ES-I3 (cell line): ENCODE measurements around the gene ARHGAP15.

Source experiments
- H3K36me3 ChIP-seq: 2 replicates; pipeline ENCODE4 v1.6.1; 2013; ENCODE audit warnings: mild to moderate bottlenecking, low read length, control low read depth, moderate library complexity; ENCODE audit not compliant: insufficient read depth
- H3K4me1 ChIP-seq: 2 replicates; pipeline ENCODE4 v1.6.1; 2013; ENCODE audit warnings: mild to moderate bottlenecking, control low read depth, low read length; ENCODE audit not compliant: insufficient read depth
- H3K9ac ChIP-seq: 2 replicates; pipeline ENCODE4 v1.6.1; 2013; ENCODE audit warnings: low read depth, mild to moderate bottlenecking, low read length, moderate library complexity
- H3K9me3 ChIP-seq: 2 replicates; pipeline ENCODE4 v1.6.1; 2013; ENCODE audit warnings: mild to moderate bottlenecking, low read length, moderate library complexity; ENCODE audit not compliant: control insufficient read depth, insufficient read depth

ARHGAP15 gene

DNA sequence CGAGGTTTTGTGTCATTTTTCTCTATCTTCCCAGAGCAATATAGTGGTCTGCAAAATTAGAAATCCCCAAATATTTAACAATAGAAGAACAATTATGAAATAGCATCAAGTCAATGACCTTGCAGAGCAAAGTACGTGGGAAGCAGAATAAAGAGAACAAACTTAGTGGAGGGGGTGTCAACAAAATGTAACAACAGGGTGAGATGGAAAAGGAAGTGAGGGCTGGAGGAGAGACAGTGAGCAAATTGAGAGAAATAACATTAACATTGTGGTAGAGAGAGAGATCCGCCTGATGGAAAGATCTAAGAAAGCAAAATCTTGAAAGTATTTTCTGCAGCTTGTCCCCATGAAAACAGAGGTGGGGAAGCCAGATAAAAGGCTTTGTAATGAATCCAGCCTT lies 23.4 kb downstream of the ARHGAP15 start:
- no peaks in the 10 kb centered on the region for H3K4me1 ChIP-seq
- H3K36me3 ChIP-seq = no peaks in the 10 kb centered on the region
- H3K9me3 ChIP-seq = no peaks in the 10 kb centered on the region
- H3K9ac ChIP-seq = no peak overlapping the region

DNA sequence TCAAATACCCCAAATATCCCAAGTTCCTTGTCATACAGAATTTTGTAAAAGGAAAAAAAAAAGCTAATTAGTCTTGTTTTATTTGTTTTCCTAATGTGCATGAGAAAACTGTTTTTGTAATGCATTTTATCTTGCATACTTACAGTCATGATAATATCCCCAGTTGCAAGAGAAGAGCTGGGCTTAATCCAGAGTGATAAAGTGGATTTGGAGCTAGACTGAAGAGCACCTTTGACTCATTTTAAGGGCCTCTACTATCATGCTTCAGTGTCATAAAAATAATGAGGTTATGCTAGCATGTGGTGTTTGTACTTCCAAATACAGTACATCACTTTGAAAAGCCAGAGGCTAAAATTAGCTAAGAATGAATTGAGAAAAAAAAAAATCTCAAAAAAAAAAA lies 26.4 kb downstream of the ARHGAP15 start:
- Histone ChIP-seq H3K36me3 (no peaks in the 10 kb centered on the region), H3K9ac (no peak overlapping the region), H3K9me3 (no peaks in the 10 kb centered on the region), H3K4me1 (no peaks in the 10 kb centered on the region)

DNA sequence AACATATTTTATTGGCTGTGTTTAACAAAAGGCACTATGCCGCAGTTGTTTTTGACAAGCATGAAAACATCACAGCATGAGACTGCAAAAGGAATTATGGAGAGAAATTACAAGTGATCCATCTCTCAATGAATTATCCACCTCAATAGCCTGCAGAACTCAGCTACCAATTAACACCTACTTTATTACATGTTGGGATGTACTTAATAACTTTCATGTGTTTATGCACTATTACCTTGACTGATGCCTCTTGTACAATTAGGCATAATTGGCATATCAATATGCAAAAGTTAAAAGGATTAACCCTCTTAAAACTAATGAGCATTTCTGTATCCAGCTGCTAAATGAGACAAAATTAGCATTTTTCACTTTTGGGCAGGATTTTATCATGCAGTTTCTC lies 27.8 kb downstream of the ARHGAP15 start:
- no peak overlapping the region for H3K9ac ChIP-seq
- no peaks in the 10 kb centered on the region for H3K4me1 ChIP-seq
- H3K9me3 ChIP-seq = no peaks in the 10 kb centered on the region
- H3K36me3 ChIP-seq = no peaks in the 10 kb centered on the region

DNA sequence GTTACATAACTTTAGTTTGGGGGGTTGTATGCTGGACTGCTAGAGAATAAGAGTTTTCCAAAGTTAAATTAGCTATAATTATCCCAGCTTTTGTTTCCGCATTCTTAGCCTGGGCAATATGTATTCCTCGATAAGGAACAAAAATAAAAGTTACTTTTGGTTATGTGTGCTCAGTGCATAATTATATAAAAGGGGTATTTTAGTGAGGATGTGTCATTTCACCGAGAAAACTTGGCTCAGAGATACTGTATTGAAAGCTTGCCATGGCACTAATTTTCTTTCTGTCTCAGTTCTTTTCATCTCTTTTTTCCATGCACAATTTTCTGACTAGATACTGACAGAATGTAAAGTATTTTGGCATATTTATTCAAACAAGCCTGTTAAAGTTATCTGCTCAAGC lies 28.2 kb downstream of the ARHGAP15 start:
- no peaks in the 10 kb centered on the region for H3K9me3 ChIP-seq
- H3K4me1 ChIP-seq = no peaks in the 10 kb centered on the region
- H3K36me3 ChIP-seq = no peaks in the 10 kb centered on the region
- no peak overlapping the region for H3K9ac ChIP-seq

DNA sequence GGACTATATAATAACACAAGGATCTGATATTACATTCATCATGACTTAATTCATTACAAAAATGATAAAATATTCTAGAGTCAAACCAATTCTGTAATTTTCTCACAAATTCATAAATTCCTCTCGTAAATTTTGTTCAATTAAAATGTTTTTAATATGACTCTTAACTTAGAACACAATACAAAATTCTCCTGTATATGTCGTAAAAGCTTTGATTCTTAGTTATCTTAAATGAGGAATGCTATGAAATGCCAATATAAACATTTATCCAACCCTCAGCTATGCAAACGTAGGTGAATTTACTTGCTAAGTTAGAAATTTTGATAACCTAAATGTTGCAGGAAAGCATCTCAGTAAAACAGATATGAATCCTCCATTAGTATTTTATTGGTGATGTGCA lies 28.9 kb downstream of the ARHGAP15 start:
- H3K9me3 ChIP-seq = no peaks in the 10 kb centered on the region
- H3K36me3 ChIP-seq = no peaks in the 10 kb centered on the region
- H3K9ac ChIP-seq = no peak overlapping the region
- no peaks in the 10 kb centered on the region for H3K4me1 ChIP-seq

DNA sequence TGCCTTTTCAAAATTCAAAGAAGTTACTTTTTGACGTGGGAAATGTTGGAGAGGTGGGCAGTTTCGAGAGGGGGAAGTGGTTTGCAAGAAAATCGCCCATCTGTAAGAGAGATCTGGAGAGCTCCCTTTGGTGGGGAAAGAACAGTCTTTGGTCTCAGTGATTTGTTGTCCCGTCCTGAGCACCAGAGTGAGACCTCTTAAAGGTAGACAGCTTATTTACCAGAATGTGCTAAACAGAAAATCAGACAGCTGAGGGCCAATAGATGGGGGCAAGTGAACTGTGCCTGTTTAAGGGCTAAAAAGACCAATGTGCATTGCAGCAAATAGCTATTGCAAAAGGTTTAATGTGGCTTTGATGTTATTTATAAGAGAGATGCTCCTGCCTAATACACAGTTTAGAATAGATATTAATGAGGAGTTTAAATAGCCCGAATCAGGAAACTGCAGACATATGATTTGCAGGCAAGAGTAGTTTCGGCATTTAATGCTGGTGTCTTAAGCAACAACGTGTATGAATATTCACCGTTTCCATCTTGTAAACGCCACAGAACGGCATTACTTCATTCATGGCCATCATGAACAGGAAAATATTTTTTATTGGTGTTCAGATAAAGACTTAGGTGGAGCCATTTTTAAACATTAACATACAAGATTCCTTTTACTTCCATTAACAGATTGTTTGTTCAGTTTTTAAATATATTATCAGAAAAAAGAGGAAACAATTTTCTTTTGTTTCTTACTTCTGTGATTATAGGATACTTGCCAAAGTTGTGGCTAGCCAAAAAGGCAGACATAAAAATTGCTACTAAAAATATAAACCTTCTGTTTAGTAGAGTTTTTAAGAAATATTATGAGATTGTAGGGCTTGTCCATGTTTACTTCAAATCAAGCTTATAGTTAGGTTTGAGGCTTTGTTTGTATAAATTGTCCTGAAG lies 29.6 kb downstream of the ARHGAP15 start:
- H3K9ac ChIP-seq = no peak overlapping the region
- H3K9me3 ChIP-seq = no peaks in the 10 kb centered on the region
- no peaks in the 10 kb centered on the region for H3K4me1 ChIP-seq
- no peaks in the 10 kb centered on the region for H3K36me3 ChIP-seq

DNA sequence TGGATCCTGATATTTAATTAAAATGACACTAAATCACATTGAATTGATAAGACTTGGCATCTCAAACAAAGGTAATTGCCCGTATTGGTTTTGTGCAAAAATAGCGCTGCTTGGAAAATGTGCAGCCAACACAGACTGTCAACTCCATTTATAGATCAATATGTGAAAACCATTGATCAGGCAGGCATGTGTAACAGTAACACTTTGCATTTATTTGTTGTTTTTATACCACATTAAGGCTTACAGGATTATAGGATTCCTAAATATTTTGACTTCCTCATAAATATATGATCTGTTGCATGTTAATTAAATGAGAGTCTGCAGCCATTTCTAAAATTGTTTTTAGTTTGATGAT lies 30.2 kb downstream of the ARHGAP15 start:
- Histone ChIP-seq H3K9ac (no peak overlapping the region), H3K9me3 (no peaks in the 10 kb centered on the region), H3K4me1 (no peaks in the 10 kb centered on the region), H3K36me3 (no peaks in the 10 kb centered on the region)

DNA sequence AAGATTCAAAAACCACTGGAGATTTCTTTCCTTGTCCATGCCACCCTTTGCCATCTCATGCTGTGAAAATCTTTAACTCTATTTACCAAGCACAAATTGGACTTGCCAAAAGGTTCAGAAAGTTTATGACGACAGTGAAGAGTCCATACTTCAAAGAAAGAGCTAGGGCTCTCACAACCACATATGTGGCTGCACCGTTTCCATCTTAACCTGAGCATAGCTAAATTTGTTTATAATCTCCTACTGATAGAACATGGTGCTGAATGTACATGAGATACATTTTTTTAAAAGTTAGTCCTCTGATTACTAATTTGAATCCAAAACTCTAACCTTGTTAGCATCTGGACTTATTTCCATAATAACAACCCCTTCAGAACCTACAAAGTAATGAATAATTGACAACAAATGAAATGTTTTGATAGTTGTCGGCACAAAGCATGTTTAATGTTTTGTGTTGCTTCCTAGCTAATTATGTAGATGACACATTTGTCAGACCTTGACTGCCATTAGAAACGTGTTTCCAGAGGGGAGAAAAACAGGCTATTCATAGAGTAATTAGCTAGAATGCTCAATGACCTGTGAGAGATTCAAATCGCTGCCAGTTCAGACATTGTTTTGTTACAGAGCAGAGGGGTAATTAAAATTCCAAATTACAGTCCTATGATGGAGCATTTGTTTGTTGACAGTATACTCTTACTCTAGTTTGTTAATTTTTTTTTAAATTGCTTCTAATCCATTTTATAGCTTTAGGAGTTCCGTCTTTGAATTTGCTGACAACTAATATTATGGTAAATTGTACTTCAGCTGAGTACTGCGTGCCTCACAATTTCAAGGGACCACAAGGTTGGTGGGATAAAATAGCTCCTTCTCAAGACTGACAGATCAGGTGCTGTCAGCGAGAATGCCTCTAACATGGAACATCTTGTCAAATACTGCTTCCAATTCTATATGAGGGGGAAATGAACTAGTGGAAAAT lies 31.8 kb downstream of the ARHGAP15 start:
- no peaks in the 10 kb centered on the region for H3K9me3 ChIP-seq
- no peaks in the 10 kb centered on the region for H3K36me3 ChIP-seq
- no peak overlapping the region for H3K9ac ChIP-seq
- H3K4me1 ChIP-seq = no peaks in the 10 kb centered on the region

DNA sequence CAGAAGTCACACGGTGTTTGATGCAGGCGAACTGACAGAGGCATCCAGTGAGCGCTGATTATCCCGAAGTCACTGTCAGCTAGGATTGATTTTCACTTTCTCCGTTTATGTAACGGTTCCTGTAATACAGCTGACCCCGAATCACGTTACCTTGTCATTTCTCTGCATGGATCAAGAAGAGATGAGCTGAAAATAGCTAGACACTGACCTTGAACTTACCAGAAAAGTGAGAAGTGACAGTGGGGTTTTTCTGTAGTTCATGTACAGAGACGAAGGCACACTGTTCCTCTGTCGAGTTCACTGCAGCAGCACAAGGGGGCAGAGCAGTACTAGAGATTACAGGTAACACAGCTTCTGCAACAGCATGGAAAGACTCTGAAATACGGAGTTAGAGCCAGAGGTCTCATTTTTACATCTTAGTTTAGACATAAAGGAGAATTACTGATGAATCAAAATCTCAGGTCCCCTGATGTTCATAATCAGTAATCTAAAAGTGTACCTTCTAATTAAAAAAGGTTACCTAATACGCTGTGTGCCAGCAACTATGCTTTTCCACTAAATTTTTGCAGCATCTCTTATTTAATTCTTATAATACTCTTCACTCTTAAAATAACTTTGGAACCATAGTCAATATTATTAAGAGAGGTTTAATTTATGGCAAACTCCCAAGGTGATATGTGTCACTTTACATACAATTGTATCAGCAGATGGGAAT lies 33.1 kb downstream of the ARHGAP15 start:
- Histone ChIP-seq H3K36me3 (no peaks in the 10 kb centered on the region), H3K9ac (no peak overlapping the region), H3K4me1 (no peaks in the 10 kb centered on the region), H3K9me3 (no peaks in the 10 kb centered on the region)

DNA sequence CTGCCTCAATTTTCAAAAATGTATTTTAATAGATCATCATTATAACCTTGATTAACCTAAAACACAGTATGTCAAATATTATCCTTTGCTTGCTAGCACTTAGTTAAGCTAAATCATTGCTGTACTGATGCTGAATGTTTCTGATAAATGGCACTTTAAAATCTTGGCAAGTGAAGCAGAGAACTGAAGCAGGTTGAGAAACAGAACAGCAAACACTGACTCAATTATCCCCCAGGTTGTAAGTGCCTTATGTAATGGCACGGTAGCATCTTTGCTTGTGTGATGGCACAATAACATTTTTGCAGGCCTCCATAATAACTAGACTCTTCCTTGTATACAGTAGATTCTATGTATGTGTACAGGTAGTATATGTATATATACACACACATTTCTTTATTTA lies 33.8 kb downstream of the ARHGAP15 start:
- Histone ChIP-seq H3K4me1 (no peaks in the 10 kb centered on the region), H3K9ac (no peak overlapping the region), H3K9me3 (no peaks in the 10 kb centered on the region), H3K36me3 (no peaks in the 10 kb centered on the region)

DNA sequence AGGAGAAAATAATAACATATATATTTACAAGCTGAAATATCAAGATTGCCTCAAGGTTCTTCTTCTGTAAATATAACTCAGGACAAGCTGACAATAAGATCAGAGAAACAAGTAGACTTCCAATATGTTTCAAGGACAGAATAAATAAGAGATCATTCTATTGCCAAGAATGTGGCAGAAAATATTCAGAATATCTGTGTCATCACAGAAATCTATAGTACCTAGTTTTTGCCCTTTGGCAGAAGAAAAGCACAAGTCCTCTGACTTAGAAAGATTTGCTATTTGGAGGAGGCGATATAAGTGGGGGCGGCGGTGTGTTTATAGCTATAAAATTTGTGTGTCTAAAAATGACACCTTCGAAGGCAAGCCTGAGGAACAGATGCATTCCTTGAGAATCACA lies 34.3 kb downstream of the ARHGAP15 start:
- Histone ChIP-seq H3K9me3 (no peaks in the 10 kb centered on the region), H3K4me1 (no peaks in the 10 kb centered on the region), H3K9ac (no peak overlapping the region), H3K36me3 (no peaks in the 10 kb centered on the region)

DNA sequence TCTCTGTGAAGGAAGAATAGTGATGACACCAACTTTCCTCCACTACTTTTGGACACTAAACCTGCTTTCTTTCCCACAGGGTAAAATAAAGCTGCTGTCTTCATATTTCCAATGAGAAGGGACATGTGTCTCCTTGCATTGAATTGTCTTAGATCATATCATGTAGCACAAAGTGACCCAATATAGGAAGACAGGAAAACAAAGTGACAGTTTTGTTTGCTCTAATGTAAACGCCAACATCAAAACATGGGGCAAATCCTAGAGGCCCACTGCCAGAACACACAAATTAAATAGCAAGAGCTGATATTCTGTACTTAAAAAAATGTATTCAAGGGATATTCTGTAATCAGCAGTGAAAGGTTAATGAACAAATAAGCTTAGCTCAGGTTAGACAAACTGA lies 36.1 kb downstream of the ARHGAP15 start:
- Histone ChIP-seq H3K4me1 (no peaks in the 10 kb centered on the region), H3K9me3 (no peaks in the 10 kb centered on the region), H3K36me3 (no peaks in the 10 kb centered on the region), H3K9ac (no peak overlapping the region)

DNA sequence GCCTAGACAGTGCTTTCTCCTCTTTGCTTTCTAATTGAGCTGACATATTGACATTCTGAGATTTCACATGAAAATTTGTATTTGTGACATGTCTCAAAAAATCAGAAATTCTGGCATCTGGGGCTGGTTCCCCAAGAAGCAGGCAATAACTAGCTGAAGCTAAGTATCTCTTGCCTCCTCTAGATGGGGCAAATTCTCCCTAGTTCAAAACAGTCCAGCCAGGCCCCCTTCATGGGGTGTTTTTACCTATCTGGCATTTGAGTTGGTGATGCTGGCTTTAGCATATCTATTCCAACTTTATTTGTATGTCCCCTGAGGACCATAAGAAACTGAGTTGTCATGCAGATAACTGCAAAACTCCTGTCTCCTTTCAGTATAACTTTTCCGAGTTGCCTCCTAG lies 39.9 kb downstream of the ARHGAP15 start:
- Histone ChIP-seq H3K9me3 (no peaks in the 10 kb centered on the region), H3K9ac (no peak overlapping the region), H3K4me1 (no peaks in the 10 kb centered on the region), H3K36me3 (no peaks in the 10 kb centered on the region)

DNA sequence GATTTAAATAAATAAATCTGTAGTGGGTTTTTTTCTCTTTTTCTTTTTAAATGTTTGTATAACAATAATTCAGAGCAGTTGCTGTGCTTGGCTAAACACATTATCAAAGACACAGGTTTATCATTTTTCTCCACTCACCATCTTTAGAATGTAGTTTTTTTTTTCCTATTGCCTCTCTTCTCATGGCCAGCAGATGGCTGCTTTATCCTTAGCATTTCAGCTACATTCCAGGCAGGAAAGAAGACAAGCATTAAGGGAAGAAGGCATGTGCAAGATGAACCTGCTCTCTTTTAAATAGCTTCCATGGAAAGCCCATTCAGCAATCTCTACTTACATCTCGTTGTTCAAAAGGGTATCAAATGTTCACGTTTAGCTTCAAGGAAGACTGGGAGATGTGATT lies 42.6 kb downstream of the ARHGAP15 start:
- Histone ChIP-seq H3K4me1 (no peaks in the 10 kb centered on the region), H3K9me3 (no peaks in the 10 kb centered on the region), H3K9ac (no peak overlapping the region), H3K36me3 (no peaks in the 10 kb centered on the region)
